ENCODE data around the gene DLX2.

DLX2 gene

DNA sequence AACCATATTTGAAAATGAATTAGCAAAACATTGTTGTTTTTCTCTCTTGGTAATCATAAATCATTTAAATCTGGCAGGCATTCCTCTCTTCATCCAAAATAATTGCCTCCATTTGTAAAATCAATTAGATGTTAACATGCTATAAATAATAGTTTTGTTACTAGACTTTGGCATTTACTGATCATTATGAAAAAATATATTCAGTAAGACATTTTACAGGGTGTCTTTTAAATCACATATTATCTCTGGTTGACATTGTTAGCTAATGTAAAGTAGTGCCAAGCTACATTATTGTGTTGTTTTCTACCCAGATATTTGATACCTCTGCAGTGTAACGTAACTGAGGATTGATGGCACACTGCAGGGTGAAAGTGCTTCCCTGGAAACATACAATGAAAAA is 49.2 kb downstream of the DLX2 start:
- H3K4me3 ChIP-seq (ENCODE audit: low read depth in 1 of 2, low read length in 2 of 2), result no peak overlapping the region
- H3K36me3 ChIP-seq (ENCODE audit: insufficient read depth, low read length), result no peaks in the 10 kb centered on the region
- H3K9ac ChIP-seq (ENCODE audit: low read length), result no peak overlapping the region
- no peak overlapping the region for H3K27ac ChIP-seq (ENCODE audit: low read depth, low read length)
- no peaks in the 10 kb centered on the region for H3K4me1 ChIP-seq (ENCODE audit: insufficient read depth, low read length)
- H3K9me3 ChIP-seq (ENCODE audit: low read length), result no peaks in the 10 kb centered on the region
- no peaks in the 10 kb centered on the region for H3K27me3 ChIP-seq (ENCODE audit: control insufficient read depth in 1 of 2, insufficient read depth in 2 of 2, low read length in 2 of 2)

DNA sequence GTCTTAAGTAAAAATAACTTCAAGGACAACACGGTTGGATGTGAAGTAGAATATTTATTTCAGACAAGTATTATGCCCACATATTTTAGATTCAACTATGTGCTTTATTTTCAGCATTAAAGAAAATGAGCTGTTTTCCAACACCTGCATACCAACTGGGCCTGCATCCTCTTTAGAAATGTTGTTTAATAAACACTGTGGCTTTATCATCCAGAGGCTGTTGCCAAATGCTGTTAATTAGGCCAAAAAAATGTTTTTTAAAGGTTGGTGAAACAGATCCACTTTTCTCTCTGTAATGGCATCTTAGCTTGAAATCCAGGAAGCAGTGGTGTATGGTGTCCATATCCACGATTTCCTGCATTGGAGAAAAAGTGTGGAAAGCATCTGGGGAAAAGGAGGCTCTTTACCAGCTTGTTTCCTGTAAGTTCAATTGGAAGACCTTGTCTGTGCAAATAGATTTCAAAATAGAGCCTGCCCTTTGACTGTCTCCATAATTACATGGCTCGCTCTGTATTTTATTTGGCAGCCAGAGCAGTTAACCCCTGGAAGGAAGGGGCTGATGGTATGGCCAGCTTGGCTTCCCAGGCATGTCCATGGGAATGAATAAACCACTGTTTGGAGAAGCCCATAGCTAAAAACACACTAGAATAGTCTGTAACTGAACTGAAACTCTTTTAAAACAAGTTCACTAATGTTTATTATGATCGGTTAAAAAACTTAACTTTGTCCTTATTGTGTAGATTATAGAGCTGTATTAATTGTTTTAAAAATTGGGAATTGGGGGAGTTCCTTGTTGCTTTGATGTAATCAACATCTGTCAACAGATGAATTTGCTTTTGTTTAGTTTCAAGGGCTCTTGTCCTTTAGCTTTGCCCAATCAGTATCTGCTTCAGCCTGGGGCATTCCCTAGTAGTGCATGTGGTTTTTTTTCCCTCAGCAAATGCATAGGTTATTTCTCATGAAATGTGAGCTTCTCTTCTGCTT is 50.4 kb downstream of the DLX2 start:
- Histone ChIP-seq H3K9me3 (ENCODE audit: low read length) (no peaks in the 10 kb centered on the region), H3K27ac (ENCODE audit: low read depth, low read length) (no peak overlapping the region), H3K27me3 (ENCODE audit: control insufficient read depth in 1 of 2, insufficient read depth in 2 of 2, low read length in 2 of 2) (no peaks in the 10 kb centered on the region), H3K4me3 (ENCODE audit: low read depth in 1 of 2, low read length in 2 of 2) (no peak overlapping the region), H3K9ac (ENCODE audit: low read length) (no peak overlapping the region), H3K36me3 (ENCODE audit: insufficient read depth, low read length) (no peaks in the 10 kb centered on the region), H3K4me1 (ENCODE audit: insufficient read depth, low read length) (no peaks in the 10 kb centered on the region)

GRCh38 chr2:172050479-172051125 is 52.1 kb downstream of the DLX2 start:
- Histone ChIP-seq H3K27me3 (ENCODE audit: control insufficient read depth in 1 of 2, insufficient read depth in 2 of 2, low read length in 2 of 2) (no peaks in the 10 kb centered on the region), H3K36me3 (ENCODE audit: insufficient read depth, low read length) (no peaks in the 10 kb centered on the region), H3K9me3 (ENCODE audit: low read length) (no peaks in the 10 kb centered on the region), H3K9ac (ENCODE audit: low read length) (no peak overlapping the region), H3K4me1 (ENCODE audit: insufficient read depth, low read length) (no peaks in the 10 kb centered on the region), H3K4me3 (ENCODE audit: low read depth in 1 of 2, low read length in 2 of 2) (no peak overlapping the region), H3K27ac (ENCODE audit: low read depth, low read length) (no peak overlapping the region)

DNA sequence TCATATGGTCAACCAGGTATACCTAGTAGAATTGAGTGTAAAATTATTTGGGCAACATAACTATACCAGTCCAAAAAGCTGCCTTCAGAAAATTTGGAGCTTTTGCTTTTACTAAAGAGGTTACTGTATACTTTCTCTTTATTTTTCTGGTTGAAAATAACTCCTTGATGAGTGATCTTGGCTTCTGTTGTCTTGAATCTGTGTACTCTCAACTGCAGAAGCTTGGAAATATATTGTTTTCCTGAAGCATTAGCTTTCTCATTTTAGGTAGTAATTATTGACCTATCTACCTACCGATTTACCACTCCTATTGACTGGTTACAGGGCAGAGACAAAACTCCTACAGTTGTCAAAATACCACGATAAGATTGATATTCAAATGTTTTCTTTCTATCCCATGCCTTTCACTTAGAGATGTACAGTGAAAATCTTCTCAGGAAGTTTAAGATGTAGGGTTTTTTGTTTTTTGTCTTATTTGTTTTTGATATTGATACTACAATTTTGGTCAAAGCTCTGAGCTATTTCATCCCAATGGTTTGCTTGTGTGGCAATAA is 53.1 kb downstream of the DLX2 start:
- H3K4me3 ChIP-seq (ENCODE audit: low read depth in 1 of 2, low read length in 2 of 2), result no peak overlapping the region
- no peaks in the 10 kb centered on the region for H3K4me1 ChIP-seq (ENCODE audit: insufficient read depth, low read length)
- no peak overlapping the region for H3K9ac ChIP-seq (ENCODE audit: low read length)
- H3K27me3 ChIP-seq (ENCODE audit: control insufficient read depth in 1 of 2, insufficient read depth in 2 of 2, low read length in 2 of 2), result no peaks in the 10 kb centered on the region
- no peaks in the 10 kb centered on the region for H3K9me3 ChIP-seq (ENCODE audit: low read length)
- H3K36me3 ChIP-seq (ENCODE audit: insufficient read depth, low read length), result no peaks in the 10 kb centered on the region
- H3K27ac ChIP-seq (ENCODE audit: low read depth, low read length), result no peak overlapping the region

All from muscle layer of colon (tissue), 2 donors.